ENCODE measurements around the gene PDZD2.
"Not testable (repeated sequence)": the region's sequence is repeated elsewhere in the genome, so short reads cannot be mapped to it uniquely, and the experiment has no call there.

The PDZD2 gene

GRCh38 chr5:31771500-31771899 is 132.6 kb downstream of the PDZD2 start:
- no peak for DNase-seq

GRCh38 chr5:31776294-31776693 is 137.4 kb downstream of the PDZD2 start:
- DNase-seq = not testable (repeated sequence)

- no peak for DNase-seq
Observed at GRCh38 chr5:31776976-31777651, 138.2 kb downstream of the PDZD2 start.

GRCh38 chr5:31781772-31782171 is 142.8 kb downstream of the PDZD2 start:
- DNase-seq = no peak

- DNase-seq = no peak
Observed at GRCh38 chr5:31783086-31783645, 144.2 kb downstream of the PDZD2 start.

GRCh38 chr5:31783731-31784130 is 144.8 kb downstream of the PDZD2 start:
- no peak for DNase-seq

GRCh38 chr5:31786090-31786631 is 147.2 kb downstream of the PDZD2 start:
- no peak for DNase-seq

- no peak for DNase-seq
Observed at GRCh38 chr5:31794009-31794408, 155.1 kb downstream of the PDZD2 start.

GRCh38 chr5:31798168-31798567 is 159.2 kb downstream of the PDZD2 start:
- DNase-seq = no peak

GRCh38 chr5:31800351-31800750 is 161.4 kb downstream of the PDZD2 start:
- DNase-seq = no peak

- DNase-seq = no peak
Observed at GRCh38 chr5:31805785-31806400, 167.0 kb downstream of the PDZD2 start.

- DNase-seq = no peak
Observed at GRCh38 chr5:31806561-31806960, 167.6 kb downstream of the PDZD2 start.

- no peak for DNase-seq
Observed at GRCh38 chr5:31807789-31808540, 169.0 kb downstream of the PDZD2 start.

GRCh38 chr5:31809050-31809870 is 170.3 kb downstream of the PDZD2 start:
- peak; percentile 39 for DNase-seq

GRCh38 chr5:31811210-31811609 is 172.3 kb downstream of the PDZD2 start:
- no peak for DNase-seq

- no peak for DNase-seq
Observed at GRCh38 chr5:31815376-31815775, 176.4 kb downstream of the PDZD2 start.

- peak; percentile 32 for DNase-seq
Observed at GRCh38 chr5:31819926-31820516, 181.1 kb downstream of the PDZD2 start.

- DNase-seq = no peak
Observed at GRCh38 chr5:31823472-31823871, 184.5 kb downstream of the PDZD2 start.

- no peak for DNase-seq
Observed at GRCh38 chr5:31824869-31825517, 186.1 kb downstream of the PDZD2 start.

- DNase-seq = peak; percentile 33
Observed at GRCh38 chr5:31825518-31826068, 186.7 kb downstream of the PDZD2 start.

GRCh38 chr5:31827867-31828266 is 188.9 kb downstream of the PDZD2 start:
- no peak for DNase-seq
